GM19240 (cell line): ENCODE results near the gene BCAN.
"Not testable (repeated sequence)": the region's sequence is repeated elsewhere in the genome, so short reads cannot be mapped to it uniquely, and the experiment has no call there.

Source experiments
- DNase-seq: peaks from one replicate; pipeline ENCODE4 v3.0.0; 2011; ENCODE audit warnings: low spot score; ENCODE audit not compliant: insufficient read length

BCAN gene

DNA sequence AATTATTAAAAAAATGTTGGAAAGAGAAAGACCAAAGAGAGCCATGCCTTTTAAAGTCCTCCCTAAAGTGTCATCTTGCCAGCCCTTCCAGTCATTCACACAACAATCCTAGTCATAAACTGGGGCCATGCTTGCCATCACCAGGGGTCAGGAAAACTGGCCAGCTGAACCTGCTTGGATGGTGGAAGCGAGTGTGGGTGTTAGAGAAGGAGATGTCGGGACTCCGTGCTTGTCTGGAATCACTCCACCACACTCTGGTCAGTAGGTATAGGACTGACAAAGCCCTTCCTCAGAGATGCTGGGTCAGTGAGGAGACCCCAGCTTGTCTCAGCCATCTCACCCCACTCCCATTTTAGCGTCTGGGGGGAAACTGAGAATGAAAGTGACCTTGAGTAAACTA is 26.0 kb upstream of the BCAN start:
- DNase-seq: no peak

- no peak for DNase-seq
Measured at GRCh38 chr1:156616463-156616862, 25.5 kb upstream of the BCAN start.

DNA sequence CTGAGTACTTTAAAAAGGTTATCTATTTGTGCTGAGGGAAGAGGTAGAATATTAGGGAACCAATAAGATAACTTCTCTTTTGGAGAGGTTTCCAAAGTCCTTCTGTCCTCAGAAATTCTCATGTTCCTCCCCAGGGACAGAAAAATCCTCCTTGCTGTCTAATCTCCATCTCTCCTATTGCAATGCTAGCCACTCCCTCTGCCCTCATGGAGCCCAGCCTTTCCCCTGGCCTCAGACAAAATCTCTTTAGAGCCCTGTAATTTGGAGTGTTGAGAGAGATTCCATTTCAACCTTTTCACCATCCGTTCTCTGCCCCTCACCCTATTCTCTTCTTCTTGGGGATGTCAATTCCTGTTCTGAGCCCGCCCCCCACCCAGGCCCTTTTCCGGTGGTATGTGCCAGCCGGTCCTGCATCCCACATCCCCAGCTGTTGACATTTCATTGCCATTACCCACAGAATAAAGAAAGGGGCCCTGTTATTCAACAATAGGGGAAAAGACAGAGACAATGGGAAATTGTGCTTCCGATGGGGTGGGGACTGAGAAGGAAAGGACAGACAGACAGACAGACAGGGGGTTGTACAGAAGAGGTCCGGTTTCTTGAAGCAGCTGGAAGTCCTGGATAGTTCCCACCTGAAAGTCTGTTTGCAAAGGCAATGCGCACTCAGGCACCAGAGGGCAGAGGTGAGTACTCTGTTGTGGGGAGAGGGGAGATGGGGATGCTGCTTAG is 22.9 kb upstream of the BCAN start, which contains the start of gene HAPLN2:
HAPLN2 (plus strand) TSS at position 563 of the 729 bp plus-strand sequence. CDS start 4,076 bp downstream, outside the sequence.
- no peak for DNase-seq

DNA sequence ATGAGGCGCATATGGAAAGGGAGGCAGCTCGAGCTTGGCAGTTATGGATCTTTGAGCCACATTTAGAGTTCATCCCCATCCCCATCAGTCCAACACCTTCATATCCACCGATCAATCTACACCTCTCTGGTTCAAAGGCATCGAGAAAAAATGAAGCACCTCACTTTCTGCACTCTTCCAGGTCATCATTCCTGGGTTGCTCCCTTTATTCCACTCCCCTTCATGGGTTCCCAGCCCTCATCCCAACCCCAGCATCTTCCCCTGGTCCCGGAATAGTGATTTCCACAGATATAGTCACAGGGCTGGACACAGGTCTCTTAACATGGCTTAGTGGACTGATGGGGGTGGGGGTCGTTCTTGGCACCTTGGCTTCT is 22.3 kb upstream of the BCAN start:
- DNase-seq: no peak

DNA sequence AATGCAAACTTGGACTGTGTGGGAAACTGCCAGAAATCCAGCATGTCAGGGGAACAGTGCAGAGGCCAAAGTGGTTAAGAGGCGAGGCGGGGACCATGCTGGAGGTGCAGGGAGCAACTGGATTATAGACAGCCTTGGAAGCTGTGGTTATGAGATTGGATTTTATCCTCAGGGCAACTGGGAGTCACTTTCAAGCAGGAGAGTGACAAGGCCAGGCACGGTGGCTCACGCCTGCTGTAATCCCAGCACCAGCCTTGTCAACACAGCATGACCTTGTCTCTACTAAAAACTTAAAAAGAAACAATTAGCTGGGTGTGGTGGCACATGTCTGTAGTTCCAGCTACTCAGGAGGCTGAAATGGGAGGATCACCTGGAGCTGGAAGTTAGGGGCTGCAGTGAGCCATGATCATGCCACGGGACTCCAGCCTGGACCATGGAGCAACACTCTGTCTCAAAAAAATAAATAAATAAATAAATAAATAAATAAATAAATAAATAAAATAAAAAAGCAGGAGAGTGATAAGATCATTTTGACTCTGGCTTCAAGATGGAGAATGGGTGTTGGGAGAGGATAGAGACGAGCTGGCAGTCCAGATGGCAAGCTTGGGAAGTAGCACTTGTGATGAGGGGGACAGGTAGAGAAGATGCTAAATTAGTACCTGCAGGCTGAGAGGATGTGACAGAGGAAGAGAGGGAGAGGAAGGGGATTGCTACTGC is 19.2 kb upstream of the BCAN start:
- no peak for DNase-seq

GRCh38 chr1:156623946-156624813 is 17.7 kb upstream of the BCAN start:
- DNase-seq: no peak

DNA sequence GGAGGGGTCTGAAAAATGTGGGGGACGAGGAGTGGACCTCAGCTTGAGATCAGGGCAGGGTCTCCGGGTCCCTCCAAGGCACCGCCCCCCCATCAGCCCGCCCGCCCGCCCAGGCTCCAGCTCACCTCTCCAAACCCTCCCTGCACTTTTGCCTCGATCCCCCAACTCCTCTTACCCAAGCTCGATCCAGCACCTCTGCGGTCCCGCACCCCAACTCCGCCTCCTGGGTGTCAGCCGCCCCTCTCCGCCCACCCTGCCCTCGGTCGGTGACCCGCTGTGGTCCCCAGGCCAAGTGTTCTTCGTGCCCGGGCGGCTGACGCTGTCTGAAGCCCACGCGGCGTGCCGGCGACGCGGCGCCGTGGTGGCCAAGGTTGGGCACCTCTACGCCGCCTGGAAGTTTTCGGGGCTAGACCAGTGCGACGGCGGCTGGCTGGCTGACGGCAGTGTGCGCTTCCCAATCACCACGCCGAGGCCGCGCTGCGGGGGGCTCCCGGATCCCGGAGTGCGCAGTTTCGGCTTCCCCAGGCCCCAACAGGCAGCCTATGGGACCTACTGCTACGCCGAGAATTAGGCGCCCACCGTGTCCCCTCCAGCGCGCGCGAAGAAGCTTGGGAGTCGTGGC is 17.0 kb upstream of the BCAN start:
- DNase-seq: no peak

- DNase-seq: no peak
Measured at GRCh38 chr1:156625436-156626078, 16.4 kb upstream of the BCAN start.

DNA sequence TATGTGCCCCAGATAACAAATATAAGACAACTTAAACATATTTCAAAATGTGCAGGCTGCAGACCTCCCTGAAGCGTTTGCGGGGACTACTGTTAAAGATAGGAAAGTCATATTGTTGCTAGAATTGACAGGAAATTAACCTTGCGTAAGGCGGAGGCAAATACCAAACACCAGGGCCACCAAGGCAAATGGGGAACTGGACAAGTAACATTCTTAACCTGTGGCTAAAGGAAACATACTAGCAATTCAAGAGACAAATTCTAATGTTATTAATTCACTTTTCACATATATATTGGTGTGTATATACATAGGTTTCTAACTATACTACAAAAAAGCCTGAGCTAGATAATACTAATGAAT is 15.9 kb upstream of the BCAN start:
- DNase-seq: no peak

DNA sequence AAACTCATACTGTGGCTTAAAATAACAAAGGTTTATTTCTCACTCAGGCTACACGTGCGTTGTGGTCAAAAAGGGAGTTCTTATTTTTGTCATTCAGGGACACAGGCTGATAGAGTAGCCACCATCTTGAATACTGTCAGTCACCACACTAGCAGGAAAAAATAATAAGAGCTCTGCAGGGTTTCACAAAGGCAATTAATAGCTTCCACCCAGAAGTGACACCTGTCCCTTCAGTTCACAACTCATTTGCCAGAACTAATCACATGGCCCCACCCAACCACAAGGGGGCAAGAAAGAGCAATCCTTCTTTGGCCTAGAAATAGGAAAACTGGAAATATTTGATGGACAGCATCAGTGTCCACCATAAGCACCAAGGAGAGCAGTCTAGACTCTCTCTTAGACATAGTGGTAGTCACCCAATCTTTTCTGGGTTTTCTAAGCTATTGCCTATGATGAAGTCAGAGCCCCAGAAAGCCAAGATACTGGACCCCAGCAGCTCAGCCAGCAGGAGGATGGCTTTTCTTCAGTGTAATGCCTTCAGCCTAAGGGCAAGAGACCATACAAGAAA is 14.5 kb upstream of the BCAN start:
- DNase-seq: no peak

DNA sequence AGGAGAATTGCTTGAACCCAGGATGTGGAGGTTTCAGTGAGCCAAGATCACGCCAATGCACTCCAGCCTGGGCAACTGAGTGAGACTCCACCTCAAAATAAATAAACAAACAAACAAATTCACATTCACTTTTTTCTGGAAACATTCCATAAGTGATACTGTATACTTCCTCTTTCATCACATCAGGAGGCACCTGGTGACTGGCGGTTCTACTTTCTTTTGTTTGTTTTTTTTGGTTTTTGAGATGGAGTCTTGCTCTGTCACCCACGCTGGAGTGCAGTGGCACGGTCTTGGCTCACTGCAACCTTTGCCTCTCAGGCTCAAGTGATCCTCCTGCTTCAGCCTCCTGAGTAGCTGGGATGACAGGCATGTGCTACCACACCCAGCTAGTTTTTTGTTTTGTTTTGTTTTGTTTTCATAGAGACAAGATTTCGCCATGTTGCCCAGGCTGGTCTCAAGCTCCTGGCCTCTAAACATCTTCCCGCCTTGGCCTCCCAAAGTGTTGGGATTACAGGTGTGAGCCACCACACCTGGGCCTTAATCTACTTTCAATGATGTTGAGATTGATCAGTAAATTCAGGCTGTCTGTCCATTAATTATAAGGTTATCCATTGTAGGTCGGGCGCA is 12.0 kb upstream of the BCAN start:
- DNase-seq: no peak

GRCh38 chr1:156631152-156631551 is 10.8 kb upstream of the BCAN start:
- DNase-seq: not testable (repeated sequence)

DNA sequence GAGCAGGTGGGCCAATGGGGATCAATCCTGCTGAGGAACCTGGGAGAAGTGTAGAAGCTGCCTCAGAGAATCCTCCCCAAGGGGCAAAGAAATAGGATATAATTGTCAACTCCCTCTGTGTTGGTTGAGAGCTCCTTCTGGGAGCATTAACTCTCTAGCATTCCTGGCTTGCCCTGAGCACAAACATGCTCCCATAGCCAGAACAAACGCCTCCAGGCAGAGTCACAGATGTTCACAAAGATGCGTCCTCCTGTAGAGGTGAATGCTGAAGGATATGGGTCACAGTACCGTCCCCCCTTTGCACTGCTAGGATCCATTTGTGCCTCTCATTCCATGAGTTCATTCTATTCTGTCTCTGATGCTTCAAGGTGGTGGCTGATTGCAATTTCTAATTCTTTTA is 9.6 kb upstream of the BCAN start:
- no peak for DNase-seq

- no peak for DNase-seq
Measured at GRCh38 chr1:156638189-156638985, 3.5 kb upstream of the BCAN start.

DNA sequence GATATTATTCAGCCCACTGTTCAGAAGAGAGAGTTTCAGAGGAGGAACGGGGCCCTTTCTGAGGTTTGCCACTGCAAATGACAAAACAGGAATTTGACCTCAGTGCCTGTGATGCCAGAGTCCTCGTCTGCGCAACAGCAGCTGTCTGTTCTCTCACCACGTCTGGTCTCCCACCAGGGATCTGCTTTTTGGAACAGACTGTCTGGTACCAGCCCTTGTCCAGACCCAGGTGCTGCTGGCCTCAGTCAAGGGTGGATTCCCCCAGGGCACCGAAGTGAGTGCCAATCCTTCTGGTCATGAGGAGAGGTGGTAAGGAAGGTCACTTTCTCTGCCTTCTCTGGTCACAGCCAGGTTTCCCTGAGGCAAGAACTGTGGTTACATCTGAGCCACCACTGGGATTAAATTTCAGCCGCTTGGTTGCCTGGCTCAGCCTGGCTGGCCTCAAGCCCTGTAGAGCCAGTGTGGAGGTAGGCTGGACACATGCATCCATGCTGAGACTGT is 2.3 kb upstream of the BCAN start:
- no peak for DNase-seq

DNA sequence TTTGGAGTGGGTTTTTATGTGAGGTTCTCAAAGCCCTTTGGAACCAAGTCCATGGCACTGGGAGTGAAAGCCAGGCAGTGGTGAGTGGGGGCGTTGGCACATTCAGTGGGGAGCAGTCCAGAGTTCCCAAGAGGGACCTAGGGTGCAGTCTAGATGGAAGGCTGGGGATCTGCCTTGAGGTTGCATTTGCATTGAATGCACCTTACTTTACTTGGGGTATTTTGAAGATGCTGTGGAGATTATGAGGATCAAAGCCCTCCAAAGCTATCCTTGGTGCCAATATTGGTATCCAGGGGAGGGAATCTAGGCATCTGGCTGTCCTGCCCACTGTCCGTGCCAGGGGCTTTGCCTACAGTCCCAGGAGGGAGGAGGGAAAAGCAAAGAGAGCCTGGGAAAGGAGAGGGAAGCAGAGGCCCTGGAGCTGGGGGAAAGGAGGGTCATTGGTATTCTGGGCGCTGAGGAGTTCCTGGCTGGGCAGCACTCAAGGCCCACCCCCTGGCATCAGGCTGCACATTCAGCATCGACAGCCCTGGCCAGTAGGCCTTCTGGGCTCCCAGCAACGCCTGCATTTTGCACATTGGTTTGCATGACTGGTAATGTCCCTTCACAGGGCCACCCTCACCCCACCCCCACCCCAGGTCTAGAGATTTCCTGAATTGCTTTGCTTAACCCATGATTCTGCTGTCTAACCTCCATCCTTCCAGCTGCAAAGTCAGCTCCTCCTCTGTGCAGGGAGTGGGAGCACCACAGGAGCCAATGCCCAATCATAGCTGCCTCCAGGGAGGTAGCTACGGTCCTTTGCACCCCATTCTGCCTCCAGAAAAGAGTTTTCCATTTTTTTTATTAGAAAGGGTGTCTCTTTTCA is 843 bp upstream of the BCAN start:
- no peak for DNase-seq

- no peak for DNase-seq
Measured at GRCh38 chr1:156642265-156643048, 540 bp downstream of the BCAN start.
